HUDEP-2 (cell line): ENCODE measurements around the gene ING4.
A peak's percentile ranks its signal among the peaks of the same experiment; 100 is the strongest.
"Not testable (repeated sequence)": the region's sequence is repeated elsewhere in the genome, so short reads cannot be mapped to it uniquely, and the experiment has no call there.

Experiments used
- DNase-seq, 76 experiments: peaks; one replicate each; lab custom pipeline; 2025; ENCODE audit not compliant: unreplicated experiment in 76 of 76; lab: John Stamatoyannopoulos, UW

The ING4 gene

GRCh38 chr12:6662906-6663742 is at the start of gene ING4:
TSS of gene ING4 (minus strand) at chr12:6663119. CDS start at chr12:6663101, 18 bp downstream.
- peak; percentile 24 to 99 (median 96) for DNase-seq

DNA sequence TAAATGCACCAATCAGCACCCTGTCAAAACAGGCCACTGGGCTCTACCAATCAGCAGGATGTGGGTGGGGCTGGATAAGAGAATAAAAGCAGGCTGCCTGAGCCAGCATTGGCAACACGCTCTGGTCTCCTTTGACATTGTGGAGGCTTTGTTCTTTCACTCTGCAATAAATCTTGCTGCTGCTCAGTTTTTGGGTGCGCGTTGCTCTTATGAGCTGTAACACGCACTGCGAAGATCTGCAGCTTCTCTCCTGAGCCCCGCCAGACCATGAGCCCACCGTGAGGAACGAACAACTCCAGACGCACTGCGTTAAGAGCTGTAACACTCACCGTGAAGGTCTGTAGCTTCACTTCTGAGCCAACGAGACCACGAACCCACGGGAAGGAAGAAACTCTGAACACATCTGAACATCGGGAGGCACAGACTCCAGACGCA is 46.1 kb upstream of the ING4 start:
- peak in 1 of 76 experiments; percentile 3 for DNase-seq

DNA sequence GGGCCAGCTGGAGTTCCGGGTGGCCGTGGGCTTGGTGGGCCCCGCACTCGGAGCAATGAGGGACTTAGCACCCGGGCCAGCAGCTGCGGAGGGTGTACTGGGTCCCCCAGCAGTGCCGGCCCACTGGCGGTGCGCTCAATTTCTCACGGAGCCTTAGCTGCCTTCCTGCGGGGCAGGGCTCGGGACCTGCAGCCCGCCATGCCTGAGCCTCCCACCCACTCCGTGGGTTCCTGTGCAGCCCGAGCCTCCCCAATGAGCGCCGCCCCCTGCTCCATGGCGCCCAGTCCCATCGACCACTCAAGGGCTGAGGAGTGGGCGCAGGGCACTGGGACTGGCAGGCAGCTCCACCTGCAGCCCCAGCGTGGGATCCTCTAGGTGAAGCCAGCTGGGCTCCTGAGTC is 45.4 kb upstream of the ING4 start:
- not testable (repeated sequence) for DNase-seq

- DNase-seq: peak in 3 of 76 experiments; percentile 7 to 13 (median 9)
These were observed 40.7 kb upstream of the ING4 start for GRCh38 chr12:6703631-6704030.

GRCh38 chr12:6701078-6701768 is 38.3 kb upstream of the ING4 start:
- no peak for DNase-seq

GRCh38 chr12:6700646-6701051 is 37.7 kb upstream of the ING4 start, which contains the start of gene PIANP:
TSS of gene PIANP (minus strand) at chr12:6700815. CDS start at chr12:6698061, 2,754 bp downstream.
- DNase-seq: no peak

DNA sequence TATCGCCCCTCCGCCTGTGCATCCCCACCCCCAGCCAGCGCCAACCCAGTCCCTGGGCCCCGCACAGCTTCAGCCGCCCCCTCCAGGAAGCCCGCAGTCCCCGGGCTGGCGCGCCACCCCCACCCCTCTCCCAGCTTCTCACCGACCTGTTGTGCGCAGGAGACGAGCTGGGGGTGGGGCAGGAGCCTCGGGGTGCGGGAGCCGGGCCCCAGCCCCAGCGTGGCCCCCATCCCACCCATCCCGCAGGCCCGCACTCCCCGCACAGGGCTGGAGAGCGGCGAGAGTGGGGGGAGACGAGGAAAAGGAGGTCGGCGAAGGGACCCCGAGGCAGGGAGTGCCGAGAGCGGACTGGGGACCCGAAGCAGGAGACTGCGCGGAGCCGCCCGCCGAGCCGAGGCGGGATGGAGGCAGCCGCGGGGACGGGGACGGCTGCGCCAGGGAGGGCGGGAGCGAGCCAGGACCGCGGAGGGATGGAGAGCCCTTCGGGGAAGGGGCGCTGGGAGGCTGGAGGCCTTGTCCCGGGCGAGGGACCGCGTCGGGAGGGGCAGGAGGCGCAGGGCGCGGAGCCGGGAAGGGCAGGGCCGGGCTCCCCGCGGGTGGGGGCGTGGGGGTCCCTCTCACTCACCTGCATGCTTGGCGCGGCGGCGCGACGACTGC is 37.2 kb upstream of the ING4 start:
- no peak for DNase-seq

- no peak for DNase-seq
These were observed 36.5 kb upstream of the ING4 start for GRCh38 chr12:6699259-6699988.

- DNase-seq: no peak
These were observed 35.6 kb upstream of the ING4 start for GRCh38 chr12:6698352-6699046.

DNA sequence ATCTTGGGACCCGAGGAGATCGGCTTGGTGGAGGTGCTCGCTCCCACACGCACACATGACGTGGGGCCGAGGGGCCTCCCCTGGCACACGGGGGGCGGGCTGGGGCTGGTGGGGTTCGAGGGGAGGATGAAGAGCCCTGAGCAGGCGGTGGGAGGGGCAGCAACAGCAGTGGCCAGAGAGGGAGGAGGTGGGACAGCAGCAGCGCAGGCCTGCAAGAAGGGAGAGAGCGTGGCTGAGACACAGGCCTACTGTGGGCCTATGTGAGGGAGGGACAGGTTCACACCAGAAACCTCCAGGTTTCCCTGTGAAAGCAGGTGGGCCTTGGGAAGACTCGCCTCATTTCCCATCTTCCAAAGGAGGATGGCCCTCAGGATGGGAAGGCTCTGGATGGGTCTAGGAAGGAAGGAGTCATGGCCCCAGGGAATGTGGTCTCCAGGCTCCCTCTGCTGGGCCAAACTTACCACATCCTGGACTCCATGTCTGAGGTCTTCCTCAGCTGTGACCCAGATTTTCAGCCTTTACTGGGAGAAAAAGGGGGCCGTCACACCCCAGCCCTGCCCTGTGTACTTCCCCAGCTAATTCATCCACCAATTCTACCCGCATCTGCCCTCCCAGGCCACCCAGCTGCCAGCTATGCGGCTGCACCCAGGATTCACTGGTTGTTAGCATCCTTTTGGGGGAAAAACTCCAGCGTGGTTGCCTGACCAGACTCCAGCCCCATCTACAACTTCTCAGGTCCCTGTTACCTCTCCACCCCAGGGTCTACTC is 34.8 kb upstream of the ING4 start:
- DNase-seq: peak in 24 of 76 experiments; percentile 5 to 38 (median 18)

- DNase-seq: no peak
These were observed 34.0 kb upstream of the ING4 start for GRCh38 chr12:6696690-6697583.

DNA sequence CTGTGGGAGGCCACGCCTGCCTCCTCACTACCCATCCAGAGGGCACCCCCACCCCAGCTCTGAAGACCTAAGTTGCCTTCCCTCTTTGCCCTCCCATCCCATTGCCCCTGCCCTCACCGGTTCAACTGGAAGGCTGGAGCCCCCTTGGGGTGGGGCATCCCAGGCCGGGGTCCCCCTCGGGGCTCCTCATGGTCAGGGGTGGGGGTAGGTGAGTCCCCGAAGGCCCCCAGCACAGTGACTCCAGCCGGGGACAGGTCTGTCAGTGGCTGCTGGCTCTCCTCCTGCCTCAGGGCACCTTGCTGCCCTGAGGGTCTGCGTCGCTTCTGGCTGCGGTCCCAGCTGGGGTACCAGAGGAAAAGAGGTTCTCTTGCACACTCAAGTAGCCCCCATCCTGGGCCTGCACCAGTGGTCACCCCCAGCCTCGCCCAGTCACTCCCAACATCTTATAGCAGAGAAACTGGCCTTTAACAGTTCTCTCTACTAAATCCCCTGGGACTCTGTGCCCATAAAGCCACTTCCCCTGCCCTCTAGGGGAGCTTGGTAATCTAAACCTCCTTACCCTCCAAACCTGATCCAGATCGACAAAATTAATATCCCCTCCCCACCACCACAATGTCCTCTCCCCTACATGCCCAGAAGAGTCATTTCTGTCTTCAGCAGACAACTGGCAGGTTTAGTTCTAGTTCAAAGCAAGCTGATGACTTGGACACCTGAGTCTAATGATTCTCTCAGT is 32.6 kb upstream of the ING4 start:
- no peak for DNase-seq

- DNase-seq: no peak
These were observed 31.8 kb upstream of the ING4 start for GRCh38 chr12:6694701-6695100.

DNA sequence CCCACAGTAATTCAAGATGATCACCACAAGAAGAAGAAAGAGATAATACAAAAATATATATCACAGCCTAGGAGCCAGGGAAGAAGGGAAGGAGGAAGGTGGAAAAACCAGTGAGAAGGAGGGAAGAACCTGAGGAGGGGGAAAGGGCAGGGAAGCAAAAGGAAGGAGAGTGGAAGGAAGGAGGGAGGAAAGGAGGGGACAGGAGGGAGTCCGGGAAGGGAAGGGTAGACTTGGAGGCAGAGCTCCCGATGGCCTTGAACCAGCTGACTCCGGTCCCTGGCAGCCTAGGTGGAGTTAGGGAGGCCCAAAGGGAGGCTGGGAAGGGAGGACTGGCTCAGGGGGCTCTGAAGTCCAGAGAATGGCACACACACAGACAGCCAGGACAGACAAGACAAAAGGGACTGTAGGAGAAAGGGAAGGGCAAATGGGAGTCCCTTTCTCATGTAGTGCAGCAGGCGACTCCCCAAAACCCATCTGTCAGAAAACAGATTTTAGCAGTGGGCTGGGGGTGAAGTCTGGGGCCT is 31.0 kb upstream of the ING4 start:
- DNase-seq: no peak

- DNase-seq: no peak
These were observed 30.0 kb upstream of the ING4 start for GRCh38 chr12:6692888-6693287.

DNA sequence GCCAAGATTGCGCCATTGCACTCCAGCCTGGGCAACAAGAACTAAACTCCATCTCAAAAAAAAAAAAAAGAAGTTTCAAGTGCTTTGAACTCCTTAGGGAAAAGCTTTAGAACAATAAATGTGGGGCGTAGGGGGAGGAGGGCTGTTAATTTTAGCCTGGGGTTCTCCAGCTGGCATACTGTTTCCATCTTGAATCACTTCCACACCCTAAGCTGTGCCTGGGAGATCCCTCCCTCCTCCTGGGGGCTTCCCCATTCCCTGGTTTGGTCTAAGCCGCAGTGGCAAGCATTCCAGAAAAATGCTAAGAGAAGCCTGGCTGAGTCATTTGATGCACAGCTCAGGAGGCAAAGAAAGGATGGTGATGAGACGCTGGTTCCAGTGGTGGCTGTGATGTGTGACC is 28.6 kb upstream of the ING4 start:
- no peak for DNase-seq
